Kasumi-1 (cell line): ENCODE results near the gene CECR2.

Experiments used
- DNase-seq, 2 experiments: peaks; one replicate each; lab custom pipeline; 2025; lab: John Stamatoyannopoulos, UW

Gene CECR2

DNA sequence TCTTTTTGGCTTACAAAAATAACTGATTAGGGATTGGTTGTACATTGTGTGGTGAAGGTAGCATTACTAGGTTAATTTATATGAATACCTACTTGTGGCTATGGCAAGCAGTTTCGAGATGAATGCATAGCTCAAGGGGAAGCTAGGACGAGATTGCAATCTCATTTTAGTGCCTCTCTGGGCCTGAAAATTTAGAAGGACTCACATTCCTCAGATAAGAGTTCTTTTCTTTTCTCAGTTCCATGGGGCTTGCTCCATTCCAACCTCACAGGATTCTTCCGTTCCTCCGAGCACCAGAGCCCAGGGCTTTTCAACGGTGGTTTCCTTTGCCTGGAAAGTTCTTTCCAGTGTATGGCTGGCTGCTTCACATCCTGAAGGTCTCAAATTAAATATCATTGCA, 82.1 kb downstream of the CECR2 start:
- DNase-seq = no peak

GRCh38 chr22:17460895-17461294, 91.6 kb downstream of the CECR2 start:
- DNase-seq = no peak

DNA sequence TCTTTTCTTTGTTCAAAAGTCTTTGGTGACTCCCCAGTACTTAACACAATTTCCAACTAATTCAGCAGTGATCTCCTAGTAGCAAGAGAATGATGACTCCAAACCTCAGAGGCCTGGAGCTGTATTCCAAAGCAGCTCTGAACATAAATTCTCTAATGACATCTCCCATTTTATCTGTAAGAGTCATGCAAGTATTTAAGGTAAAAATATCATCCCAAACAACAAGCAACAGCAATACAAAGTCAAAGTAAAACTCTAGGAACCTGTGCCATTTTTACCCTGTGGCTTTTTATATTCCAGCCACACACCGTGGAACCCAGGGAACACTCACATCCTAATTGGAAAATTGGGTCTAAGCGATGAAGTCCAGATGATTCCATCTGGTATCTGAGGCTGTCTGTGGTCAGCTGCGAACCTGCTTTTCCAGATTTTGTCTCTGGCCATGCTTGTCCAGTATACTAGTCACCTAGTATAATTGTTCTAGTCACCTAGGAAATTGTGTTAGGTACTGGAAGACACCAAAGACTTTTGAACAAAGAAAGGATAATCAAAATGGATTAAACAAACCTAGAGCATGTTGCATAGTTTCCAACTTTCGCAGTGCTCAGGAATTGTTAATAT, 101.7 kb downstream of the CECR2 start:
- DNase-seq = no peak

DNA sequence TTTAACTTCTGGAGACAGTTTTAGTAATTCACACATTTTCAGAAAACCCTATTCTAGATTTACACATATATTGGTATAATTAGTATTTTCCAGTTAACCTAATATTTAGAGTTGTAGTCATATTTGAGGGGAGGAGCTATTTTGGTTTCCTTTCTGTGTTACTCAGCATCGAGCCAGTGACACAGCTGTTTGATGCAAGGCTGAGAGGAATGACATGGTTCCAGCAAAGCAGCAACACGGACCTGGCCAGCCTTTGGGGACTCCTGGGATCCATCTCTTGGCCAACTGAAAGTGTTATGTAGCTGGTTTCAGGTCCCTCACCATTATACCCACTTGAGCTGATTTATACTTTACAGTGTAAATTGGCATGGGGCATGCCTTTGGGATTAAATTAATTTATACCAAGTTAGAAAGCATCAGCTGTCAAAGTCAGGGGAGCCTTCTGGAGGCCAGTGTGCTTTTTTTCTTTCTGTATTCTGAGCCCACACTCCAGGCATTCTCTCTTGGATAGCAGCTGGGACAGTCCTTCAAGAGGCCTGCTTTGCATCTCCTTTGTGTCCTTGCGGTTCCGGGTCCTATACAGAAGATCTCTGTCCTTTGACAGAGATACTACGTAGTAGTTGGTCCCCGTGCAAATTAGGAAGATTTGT, 102.8 kb downstream of the CECR2 start:
- no peak for DNase-seq

DNA sequence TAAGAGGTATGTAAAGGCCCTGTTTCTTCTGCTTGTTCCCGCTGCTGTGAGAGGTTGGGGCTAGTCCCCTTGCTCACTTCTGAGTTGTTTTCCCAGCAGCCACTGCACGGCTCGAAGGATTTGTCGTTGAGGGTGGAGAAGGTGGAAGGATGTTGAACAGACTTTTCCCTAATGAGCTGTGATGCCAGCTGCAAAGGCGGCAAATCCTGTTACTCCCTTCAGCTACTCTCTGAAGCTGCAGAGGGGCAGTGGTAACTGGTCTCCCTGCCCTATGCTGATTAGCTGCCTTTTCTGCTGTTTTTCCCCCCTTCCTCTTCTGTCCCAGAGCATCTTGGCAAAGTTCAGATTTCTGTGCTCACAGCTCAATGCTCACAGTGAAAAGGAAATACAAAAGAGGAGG, 103.7 kb downstream of the CECR2 start:
- no peak for DNase-seq

DNA sequence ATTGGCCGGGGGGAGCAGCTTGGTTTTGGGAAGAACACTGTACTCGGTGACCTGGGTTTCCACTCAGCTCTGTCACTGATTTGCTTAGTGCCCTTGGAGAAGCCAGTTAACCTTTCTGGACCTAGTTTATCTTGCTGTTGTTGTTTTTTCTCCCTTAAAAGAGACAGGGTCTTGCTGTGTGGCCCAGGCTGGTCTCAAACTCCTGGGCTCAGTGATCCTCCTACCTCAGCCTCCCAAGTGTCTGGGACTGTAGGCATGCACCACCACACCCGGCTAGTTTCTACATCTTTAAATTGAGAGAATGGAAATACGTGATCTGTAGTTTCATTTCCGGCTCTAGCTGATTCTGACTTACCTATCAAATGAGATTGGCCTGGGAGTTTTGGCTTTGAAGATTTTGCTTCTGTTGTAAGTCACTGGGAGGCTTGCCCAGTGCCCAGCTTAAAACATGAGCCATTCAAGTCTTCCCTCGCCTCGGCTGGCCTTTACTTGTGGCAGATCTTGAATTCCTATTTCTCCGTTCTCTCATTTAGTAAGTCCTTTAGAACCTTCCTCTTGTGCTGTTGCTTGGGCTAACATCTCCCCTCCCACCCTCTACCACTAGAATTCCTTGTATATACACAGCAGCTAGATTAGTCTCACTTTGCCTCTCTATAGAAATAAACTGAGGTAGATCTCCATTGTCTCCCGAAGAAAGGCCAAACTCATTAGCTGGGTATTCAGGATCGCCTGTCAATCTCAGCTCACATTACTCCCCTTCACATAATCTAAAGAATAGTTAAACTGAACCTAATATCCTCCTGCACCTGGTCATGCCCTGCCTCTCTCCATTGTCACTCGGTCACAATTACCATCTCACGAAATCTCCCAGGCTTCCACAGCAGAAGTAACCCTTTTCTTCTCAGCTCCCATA, 106.3 kb downstream of the CECR2 start:
- DNase-seq = no peak

DNA sequence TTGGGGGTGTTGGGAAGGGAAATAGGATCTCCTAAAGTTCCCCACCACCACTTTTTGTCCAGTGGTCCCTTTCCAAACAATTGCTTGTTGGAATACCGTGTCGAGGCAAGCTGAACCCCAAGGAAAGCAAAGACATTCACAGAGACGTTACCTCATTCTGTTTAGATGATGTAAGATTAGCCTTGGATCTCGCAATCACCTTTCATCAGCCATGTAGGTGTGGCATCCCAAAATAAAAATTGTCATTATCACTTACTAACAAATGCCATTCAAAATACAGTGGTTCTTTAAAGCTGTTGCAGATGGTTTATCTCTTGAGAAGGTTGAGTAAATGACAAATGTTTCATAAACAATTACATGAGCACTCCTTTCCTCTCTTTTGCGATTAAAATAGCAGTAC, 107.6 kb downstream of the CECR2 start:
- no peak for DNase-seq

DNA sequence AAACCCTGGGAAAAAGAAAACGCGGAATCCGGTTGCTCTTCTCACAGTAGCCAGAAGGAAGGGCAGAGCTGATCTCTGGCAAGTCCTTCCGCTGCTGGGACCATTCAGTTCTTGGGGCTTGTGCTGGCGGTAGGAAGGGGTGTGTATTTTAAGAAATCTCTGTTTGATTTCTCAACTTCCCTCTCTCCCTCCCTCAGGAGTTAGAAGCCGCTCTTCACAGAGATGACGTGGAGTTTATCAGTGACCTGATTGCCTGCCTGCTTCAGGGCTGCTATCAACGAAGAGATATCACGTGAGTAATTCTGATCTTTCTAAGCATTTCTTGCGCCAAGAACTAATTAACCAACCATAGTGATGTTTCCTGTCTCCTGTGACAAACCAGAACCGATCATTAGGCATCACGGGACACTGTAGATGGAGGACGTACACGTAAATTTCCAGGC, 108.2 kb downstream of the CECR2 start:
- DNase-seq = peak; percentile 32 to 45

DNA sequence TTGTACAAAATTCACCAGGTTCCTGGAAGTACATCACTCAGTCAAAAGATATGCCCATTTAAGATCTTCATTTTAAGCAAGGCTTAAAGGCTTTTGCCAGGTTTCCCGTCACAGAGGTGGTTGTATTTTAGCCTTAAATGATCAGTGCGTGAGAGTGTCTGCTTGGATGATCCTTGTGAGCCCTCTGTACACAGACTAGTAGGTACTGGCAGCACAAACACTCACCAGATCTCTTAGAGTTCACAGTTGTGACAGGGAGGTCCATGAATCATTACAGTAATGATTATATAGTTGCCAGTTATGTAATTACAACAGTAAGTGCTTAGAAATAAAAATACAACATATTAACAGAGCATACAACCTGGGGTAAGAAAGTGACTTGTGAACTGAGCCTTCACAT, 109.9 kb downstream of the CECR2 start:
- no peak for DNase-seq

- DNase-seq = peak in 1 of 2 experiments; percentile 4
These were observed 112.2 kb downstream of the CECR2 start for GRCh38 chr22:17481424-17481823.

DNA sequence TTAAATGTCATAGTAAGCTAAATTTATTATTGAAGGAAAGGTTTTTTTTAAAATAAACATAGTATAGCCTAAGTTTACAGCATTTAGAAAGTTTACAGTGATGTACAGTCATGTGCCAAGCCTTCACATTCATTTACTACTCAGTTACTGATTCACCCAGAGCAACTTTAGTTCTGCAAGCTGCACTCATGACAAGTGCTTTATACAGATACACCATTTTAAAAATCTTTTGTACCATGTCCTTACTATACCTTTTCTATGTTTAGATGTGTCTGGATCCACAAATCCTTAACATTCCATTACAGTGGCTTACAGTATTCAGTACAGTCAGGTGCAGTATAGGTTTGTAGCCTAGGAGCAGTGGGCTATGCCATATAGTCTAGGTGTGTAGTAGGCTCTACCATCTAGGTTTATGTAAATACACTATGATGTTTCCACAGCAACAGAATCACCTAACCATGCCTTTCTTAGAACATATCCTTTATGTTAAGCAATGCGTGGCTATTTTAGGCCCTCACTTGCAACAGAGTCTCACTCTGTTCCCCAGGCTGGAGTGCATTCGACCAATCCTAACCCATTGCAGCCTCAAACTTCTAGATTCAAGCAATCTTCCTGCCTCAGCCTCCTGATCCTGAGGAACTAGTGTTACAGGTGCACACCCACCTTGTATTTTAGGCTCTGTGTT, 114.6 kb downstream of the CECR2 start:
- no peak for DNase-seq

- no peak for DNase-seq
These were observed 115.3 kb downstream of the CECR2 start for GRCh38 chr22:17484608-17485007.

DNA sequence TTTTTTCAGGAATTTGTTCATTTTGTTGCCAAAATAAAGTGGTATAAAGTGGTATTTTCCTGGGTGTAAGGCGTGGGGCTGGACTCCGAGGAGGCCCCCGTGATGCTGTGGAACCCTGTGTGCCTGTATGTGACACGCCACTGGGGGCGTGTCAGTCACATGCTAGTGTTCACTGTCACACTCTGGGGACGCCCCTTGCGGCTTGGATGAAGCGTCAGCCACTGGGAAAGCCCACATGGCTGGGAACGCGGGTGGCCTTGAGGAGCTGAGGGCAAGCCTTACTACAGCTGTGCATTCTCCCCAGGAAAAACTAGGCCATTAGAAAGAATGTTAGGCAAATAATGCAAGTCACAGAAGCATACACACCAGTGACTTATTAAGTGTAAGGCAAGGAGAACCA, 117.1 kb downstream of the CECR2 start:
- no peak for DNase-seq

DNA sequence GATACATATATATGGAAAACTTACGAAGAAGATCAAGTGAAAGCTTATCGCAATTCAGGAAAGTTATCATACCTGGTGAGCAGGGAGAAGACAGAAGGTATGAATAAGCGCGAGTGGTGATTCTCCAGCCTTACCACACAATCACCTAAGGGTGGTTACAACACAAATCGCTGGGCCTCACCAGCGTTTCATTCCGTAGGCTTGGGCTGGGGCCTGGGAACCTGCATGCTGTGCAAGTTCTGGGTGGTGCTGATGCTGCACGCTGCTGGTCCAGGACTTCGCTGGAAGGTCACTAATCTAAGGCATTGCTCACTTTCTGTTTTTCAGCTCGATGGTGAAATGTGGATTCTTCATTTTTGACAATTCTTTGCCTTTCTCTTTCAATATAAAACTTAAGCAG, 117.5 kb downstream of the CECR2 start:
- DNase-seq = no peak

GRCh38 chr22:17489101-17489500, 119.8 kb downstream of the CECR2 start:
- DNase-seq = no peak

DNA sequence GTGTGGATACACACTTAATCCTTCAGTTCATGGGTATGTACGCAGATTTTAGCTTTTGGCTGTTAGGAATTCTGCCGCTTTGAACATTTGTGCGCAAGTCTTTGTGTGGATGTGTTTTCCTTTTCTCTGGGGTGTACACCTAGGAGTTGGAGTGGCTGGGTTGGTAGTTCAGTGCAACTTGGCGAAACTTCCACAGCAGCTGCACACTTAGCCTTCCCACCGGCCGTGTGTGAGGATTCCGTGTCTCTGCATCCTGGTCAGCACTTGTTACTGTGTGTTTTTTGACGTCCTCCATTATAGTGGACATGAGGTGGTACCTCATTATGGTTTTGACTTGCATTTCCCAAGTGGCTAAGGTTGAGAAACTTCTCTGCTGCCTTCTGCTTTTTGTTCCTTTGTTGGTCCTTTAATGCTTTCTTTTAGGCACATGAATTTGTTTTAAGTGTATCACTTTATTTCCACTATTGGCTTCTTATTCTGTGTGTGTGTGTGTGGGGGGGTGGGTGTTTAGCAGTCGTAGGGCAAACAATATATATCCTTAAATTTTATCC, 121.9 kb downstream of the CECR2 start:
- no peak for DNase-seq

DNA sequence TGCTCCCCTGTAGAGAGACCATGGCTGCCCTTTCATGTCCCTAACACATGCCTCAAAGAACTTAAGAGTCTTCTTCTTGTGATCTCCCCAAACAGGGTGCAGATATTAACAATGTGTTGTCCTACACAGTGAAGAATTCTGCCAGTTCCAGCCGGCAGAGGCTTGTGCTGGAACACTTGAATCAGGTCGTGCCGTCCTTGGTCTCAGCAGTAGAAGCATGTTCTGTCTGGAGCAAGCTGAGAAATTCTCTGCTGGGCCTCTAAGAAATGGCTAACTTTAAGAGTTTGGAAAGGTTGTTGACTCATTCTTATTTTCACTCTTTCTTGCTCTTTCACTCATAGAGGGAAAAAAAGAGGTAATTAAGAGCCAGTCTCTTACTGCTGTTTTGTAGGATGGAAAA, 123.0 kb downstream of the CECR2 start:
- no peak for DNase-seq

DNA sequence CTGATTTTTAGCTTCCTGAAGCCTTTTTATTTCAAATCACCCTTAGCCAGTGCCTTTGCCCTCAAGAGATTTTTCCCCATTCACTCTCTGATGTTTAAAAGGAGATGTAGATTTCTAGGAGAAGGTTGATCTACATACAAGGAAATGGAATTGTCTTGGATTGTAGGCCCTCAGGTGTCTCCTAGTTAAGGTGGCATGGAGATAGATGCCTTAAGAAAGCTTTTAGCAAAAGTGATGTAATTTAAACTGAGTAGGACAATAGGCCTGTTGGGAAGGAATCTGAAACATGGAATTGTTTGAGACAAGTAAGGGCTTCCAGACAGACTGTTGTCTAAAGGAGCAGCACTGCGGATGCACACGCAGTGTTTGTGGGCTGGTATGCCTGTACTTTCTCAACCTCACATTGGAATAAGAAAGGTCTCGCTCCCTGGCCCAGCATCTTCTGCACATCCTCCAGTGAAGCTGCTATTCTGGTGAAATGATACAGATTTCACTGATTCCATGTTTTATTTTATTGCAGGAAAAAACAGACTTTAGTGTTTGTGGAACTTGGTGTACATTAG, 124.2 kb downstream of the CECR2 start:
- no peak for DNase-seq

DNA sequence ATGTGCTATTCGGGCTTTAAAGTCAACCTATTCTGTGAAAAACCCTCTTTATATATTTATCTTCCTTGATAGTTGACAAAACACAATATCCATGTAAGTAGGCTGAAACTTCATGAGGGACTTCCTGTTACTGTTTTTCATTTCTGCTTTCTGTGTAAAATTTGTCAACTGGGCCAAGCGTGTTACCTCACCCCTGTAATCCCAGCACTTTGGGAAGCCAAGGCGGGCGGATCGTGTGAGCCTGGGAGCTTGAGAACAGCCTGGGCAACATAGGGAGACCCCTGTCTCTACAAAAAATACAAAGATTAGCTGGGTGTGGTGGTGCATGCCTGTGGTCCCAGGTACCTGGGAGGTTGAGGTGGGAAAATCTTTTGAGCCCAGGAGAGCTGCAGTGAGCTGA, 127.6 kb downstream of the CECR2 start:
- DNase-seq = no peak

GRCh38 chr22:17501679-17502285, 132.5 kb downstream of the CECR2 start:
- DNase-seq = peak; percentile 84 to 93

DNA sequence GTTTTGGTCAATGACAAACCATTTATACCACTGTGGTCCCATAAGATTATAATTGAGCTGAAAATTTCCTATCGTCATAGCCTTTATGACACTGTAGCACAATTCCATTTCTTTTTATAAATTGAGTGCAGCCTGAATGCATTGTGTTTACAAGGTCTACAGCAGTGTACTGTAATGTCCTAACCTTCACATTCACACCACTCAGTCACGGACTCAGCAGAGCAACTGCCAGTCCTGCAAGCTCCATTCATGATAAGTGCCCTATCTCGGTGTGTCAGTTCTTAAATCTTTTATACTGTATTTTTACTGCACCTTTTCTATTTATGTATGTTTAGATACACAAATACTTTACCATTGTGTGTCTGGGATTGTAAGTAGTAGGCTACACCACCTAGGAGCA, 138.8 kb downstream of the CECR2 start:
- no peak for DNase-seq
